ENCODE data around the gene CEACAM7. TPM values are rescaled to one million over a fixed set of nuclear protein-coding genes. Genes with fewer than 3 reads are reported as not detected.
A peak's percentile ranks its signal among the peaks of the same experiment; 100 is the strongest.
"Not testable (repeated sequence)": the region's sequence is repeated elsewhere in the genome, so short reads cannot be mapped to it uniquely, and the experiment has no call there.

CEACAM7 gene
- total and polyA plus RNA-seq, 2 donors from 2014 or later, result 0.16 TPM; not detected in 1

GRCh38 chr19:41666075-41666474 lies 22.0 kb downstream of the CEACAM7 start:
- Histone ChIP-seq H3K36me3 (ENCODE audit: control insufficient read depth in 2 of 3, insufficient read depth in 3 of 3, low read length in 3 of 3) (no peaks in the 10 kb centered on the region), H3K4me1 (ENCODE audit: control insufficient read depth in 2 of 3, insufficient read depth in 2 of 3, low read depth in 1 of 3, low read length in 3 of 3) (no peaks in the 10 kb centered on the region), H3K27me3 (ENCODE audit: control insufficient read depth, insufficient read depth, low read length) (no peaks in the 10 kb centered on the region), H3K9ac (ENCODE audit: low read length in 3 of 3) (no peak overlapping the region), H3K9me3 (ENCODE audit: control insufficient read depth in 2 of 3, insufficient read depth in 1 of 3, low read length in 3 of 3) (peaks cover 0 to 11% (median 6%) of the 10 kb centered on the region in 3 donors), H3K27ac (ENCODE audit: low read depth in 2 of 2, low read length in 2 of 2) (no peak overlapping the region), H3K4me3 (ENCODE audit: low read length in 3 of 3) (no peak overlapping the region)
- TF ChIP-seq CTCF (IDR thresholded peaks at IDR 0.05; ENCODE audit: borderline replicate concordance, extremely low read depth, insufficient read depth), result no peak
- intact Hi-C loops (cut with DNase I), result no loop called here
- DNase-seq, result no peak
- FAIRE-seq, result no peak

GRCh38 chr19:41657157-41657556 lies 30.9 kb downstream of the CEACAM7 start:
- Histone ChIP-seq H3K4me3 (ENCODE audit: low read length in 3 of 3) (no peak overlapping the region), H3K36me3 (ENCODE audit: control insufficient read depth in 2 of 3, insufficient read depth in 3 of 3, low read length in 3 of 3) (no peaks in the 10 kb centered on the region), H3K9ac (ENCODE audit: low read length in 3 of 3) (no peak overlapping the region), H3K27ac (ENCODE audit: low read depth in 2 of 2, low read length in 2 of 2) (no peak overlapping the region), H3K27me3 (ENCODE audit: control insufficient read depth, insufficient read depth, low read length) (no peaks in the 10 kb centered on the region), H3K9me3 (ENCODE audit: control insufficient read depth in 2 of 3, insufficient read depth in 1 of 3, low read length in 3 of 3) (no peaks in the 10 kb centered on the region), H3K4me1 (ENCODE audit: control insufficient read depth in 2 of 3, insufficient read depth in 2 of 3, low read depth in 1 of 3, low read length in 3 of 3) (no peaks in the 10 kb centered on the region)
- no peak for TF ChIP-seq CTCF (IDR thresholded peaks at IDR 0.05; ENCODE audit: borderline replicate concordance, extremely low read depth, insufficient read depth)
- no peak for FAIRE-seq
- no peak for DNase-seq
- intact Hi-C loops (cut with DNase I), result no loop called here

DNA sequence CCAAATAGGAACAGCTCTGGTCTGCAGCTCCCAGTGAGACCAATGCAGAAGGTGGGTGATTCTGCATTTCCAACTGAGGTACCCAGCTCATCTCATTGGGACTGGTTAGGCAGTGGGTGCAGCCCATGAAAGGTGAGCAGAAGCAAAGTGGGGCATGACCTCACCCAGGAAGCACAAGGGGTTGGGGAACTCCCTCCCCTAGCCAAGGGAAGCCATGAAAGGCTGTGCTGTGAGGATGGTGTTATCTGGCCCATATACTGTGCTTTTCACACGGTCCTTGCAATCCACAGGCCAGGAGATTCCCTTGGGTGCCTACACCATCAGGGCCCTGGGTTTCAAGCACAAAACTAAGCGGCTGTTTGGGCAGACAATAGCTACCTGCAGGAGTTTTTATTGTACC lies 31.3 kb downstream of the CEACAM7 start:
- intact Hi-C loops (cut with DNase I); H3K4me3 ChIP-seq (ENCODE audit: low read length in 3 of 3); H3K4me1 ChIP-seq (ENCODE audit: control insufficient read depth in 2 of 3, insufficient read depth in 2 of 3, low read depth in 1 of 3, low read length in 3 of 3); H3K27me3 ChIP-seq (ENCODE audit: control insufficient read depth, insufficient read depth, low read length); H3K27ac ChIP-seq (ENCODE audit: low read depth in 2 of 2, low read length in 2 of 2); FAIRE-seq; H3K36me3 ChIP-seq (ENCODE audit: control insufficient read depth in 2 of 3, insufficient read depth in 3 of 3, low read length in 3 of 3); H3K9me3 ChIP-seq (ENCODE audit: control insufficient read depth in 2 of 3, insufficient read depth in 1 of 3, low read length in 3 of 3); DNase-seq; H3K9ac ChIP-seq (ENCODE audit: low read length in 3 of 3): not testable (repeated sequence)

- Histone ChIP-seq H3K9ac (ENCODE audit: low read length in 3 of 3) (no peak overlapping the region), H3K27ac (ENCODE audit: low read depth in 2 of 2, low read length in 2 of 2) (no peak overlapping the region), H3K9me3 (ENCODE audit: control insufficient read depth in 2 of 3, insufficient read depth in 1 of 3, low read length in 3 of 3) (no peaks in the 10 kb centered on the region), H3K36me3 (ENCODE audit: control insufficient read depth in 2 of 3, insufficient read depth in 3 of 3, low read length in 3 of 3) (no peaks in the 10 kb centered on the region), H3K27me3 (ENCODE audit: control insufficient read depth, insufficient read depth, low read length) (no peaks in the 10 kb centered on the region), H3K4me3 (ENCODE audit: low read length in 3 of 3) (no peak overlapping the region), H3K4me1 (ENCODE audit: control insufficient read depth in 2 of 3, insufficient read depth in 2 of 3, low read depth in 1 of 3, low read length in 3 of 3) (no peaks in the 10 kb centered on the region)
- TF ChIP-seq CTCF (IDR thresholded peaks at IDR 0.05; ENCODE audit: borderline replicate concordance, extremely low read depth, insufficient read depth), result no peak
- intact Hi-C loops (cut with DNase I), result no loop called here
- DNase-seq (peak in 1 of 5 donors; percentile 31), FAIRE-seq (no peak)
Observed at GRCh38 chr19:41652250-41652649, 35.8 kb downstream of the CEACAM7 start.
